CD4-positive, CD25-positive, alpha-beta regulatory T cell (primary cell): ENCODE data around the gene TCF7L2. TPM values are rescaled to one million over a fixed set of nuclear protein-coding genes. Genes with fewer than 3 reads are reported as not detected.
A peak's percentile ranks its signal among the peaks of the same experiment; 100 is the strongest.

ENCODE experiments used
- ATAC-seq, 2 donors: fragments of 150-1000 bp; cut with Tn5 transposase; one replicate each; pipeline ENCODE4 v1.10.0; 2021; ENCODE audit warnings: low read depth in 2 of 2, moderate number of reproducible peaks in 2 of 2, moderate library complexity in 1 of 2
- DNase-seq, 3 donors: peaks; one replicate each; pipeline versions ENCODE4 v3.0.0 to v3.0.0-alpha.2; 2012 to 2022; ENCODE audit warnings: mixed read lengths in 1 of 3
- H3K27ac ChIP-seq: one replicate; pipeline ENCODE4 v1.7.0; 2013; ENCODE audit warnings: mild to moderate bottlenecking, low read length; ENCODE audit not compliant: insufficient read depth, poor library complexity, severe bottlenecking
- H3K27me3 ChIP-seq: one replicate; pipeline ENCODE4 v1.7.0; 2013; ENCODE audit warnings: low read length; ENCODE audit not compliant: control insufficient read depth, insufficient read depth
- H3K36me3 ChIP-seq: one replicate; pipeline ENCODE4 v1.7.0; 2013; ENCODE audit warnings: mild to moderate bottlenecking, low read length, moderate library complexity; ENCODE audit not compliant: control insufficient read depth, insufficient read depth
- H3K4me1 ChIP-seq: 2 replicates; pipeline ENCODE4 v1.7.0; 2013; ENCODE audit warnings: mild to moderate bottlenecking, low read length; ENCODE audit not compliant: insufficient read depth, control insufficient read depth, poor library complexity, severe bottlenecking
- H3K4me3 ChIP-seq: one replicate; pipeline ENCODE4 v1.7.0; 2013; ENCODE audit warnings: low read depth, mild to moderate bottlenecking, low read length, moderate library complexity
- H3K9me3 ChIP-seq, 2 experiments: 1 replicate in 1 of 2; 2 replicates in 1 of 2; pipeline ENCODE4 v1.7.0; 2013; ENCODE audit warnings: low read length in 2 of 2, mild to moderate bottlenecking in 1 of 2, moderate library complexity in 1 of 2; ENCODE audit not compliant: control insufficient read depth in 2 of 2
- H3K27ac Mint-ChIP-seq, 3 donors: one replicate each; pipeline ENCODE4 v1.8.0; 2020 to 2022; ENCODE audit warnings: mild to moderate bottlenecking in 3 of 3, mixed read lengths in 3 of 3, moderate library complexity in 2 of 3
- H3K27me3 Mint-ChIP-seq: one replicate; pipeline ENCODE4 v1.8.0; 2022; ENCODE audit warnings: mild to moderate bottlenecking, mixed read lengths
- H3K36me3 Mint-ChIP-seq: one replicate; pipeline ENCODE4 v1.8.0; 2020; ENCODE audit warnings: mixed read lengths
- H3K4me1 Mint-ChIP-seq, 4 donors: one replicate each; pipeline ENCODE4 v1.8.0; 2020 to 2022; ENCODE audit warnings: mixed read lengths in 4 of 4, mild to moderate bottlenecking in 1 of 4
- H3K4me3 Mint-ChIP-seq, 4 donors: one replicate each; pipeline ENCODE4 v1.8.0; 2020 to 2022; ENCODE audit warnings: mild to moderate bottlenecking in 4 of 4, mixed read lengths in 4 of 4, moderate library complexity in 3 of 4
- H3K9me3 Mint-ChIP-seq, 7 donors: one replicate each; pipeline ENCODE4 v1.8.0; 2020 to 2022; ENCODE audit warnings: mixed read lengths in 7 of 7, mild to moderate bottlenecking in 3 of 7, moderate library complexity in 2 of 7
- polyA plus RNA-seq, 4 donors: library from polyadenylated mRNA; unstranded; fragments of 300-500 nt; fragmentation: Illumina TruSeq; gene quantifications; one replicate each; pipeline ENCODE4 v1.2.3, GENCODE V29; 2021
- total RNA-seq: library from RNA; stranded (reverse); gene quantifications from one replicate; pipeline ENCODE4 v1.2.3, GENCODE V29; 2022

TCF7L2 gene
- total and polyA plus RNA-seq, 5 donors from 2014 or later, result 0.38 to 1.8 (median 0.52) TPM; not detected in 1

- DNase-seq (no peak), ATAC-seq (no peak)
- H3K4me1 Mint-ChIP-seq, result peaks cover 0 to 21% (median 12%) of the 10 kb centered on the region in 4 donors
- Histone ChIP-seq H3K4me3 (no peak overlapping the region), H3K36me3 (no peaks in the 10 kb centered on the region), H3K9me3 (no peaks in the 10 kb centered on the region), H3K4me1 (no peaks in the 10 kb centered on the region), H3K27me3 (no peaks in the 10 kb centered on the region), H3K27ac (no peak overlapping the region)
- no peaks in the 10 kb centered on the region for H3K36me3 Mint-ChIP-seq
- H3K27me3 Mint-ChIP-seq, result no peaks in the 10 kb centered on the region
- H3K27ac Mint-ChIP-seq, result no peak overlapping the region
- no peaks in the 10 kb centered on the region for H3K9me3 Mint-ChIP-seq
- H3K4me3 Mint-ChIP-seq, result no peak overlapping the region
Measured at GRCh38 chr10:113047963-113048781, 98.1 kb downstream of the TCF7L2 start.

- H3K9me3 Mint-ChIP-seq, result no peaks in the 10 kb centered on the region
- peaks cover 0 to 21% (median 12%) of the 10 kb centered on the region in 4 donors for H3K4me1 Mint-ChIP-seq
- peak overlapping the region in 1 of 3 donors; percentile 23 for H3K27ac Mint-ChIP-seq
- H3K36me3 ChIP-seq, result no peaks in the 10 kb centered on the region
- H3K4me3 ChIP-seq, result no peak overlapping the region
- no peak overlapping the region for H3K4me3 Mint-ChIP-seq
- H3K27me3 ChIP-seq, result no peaks in the 10 kb centered on the region
- no peaks in the 10 kb centered on the region for H3K36me3 Mint-ChIP-seq
- no peaks in the 10 kb centered on the region for H3K4me1 ChIP-seq
- no peaks in the 10 kb centered on the region for H3K27me3 Mint-ChIP-seq
- no peaks in the 10 kb centered on the region for H3K9me3 ChIP-seq
- ATAC-seq (no peak), DNase-seq (no peak)
- no peak overlapping the region for H3K27ac ChIP-seq
Measured at GRCh38 chr10:113049881-113050280, 99.8 kb downstream of the TCF7L2 start.

GRCh38 chr10:113052076-113052830 lies 102.2 kb downstream of the TCF7L2 start:
- H3K27me3 Mint-ChIP-seq, result no peaks in the 10 kb centered on the region
- no peak overlapping the region for H3K4me3 ChIP-seq
- no peaks in the 10 kb centered on the region for H3K9me3 Mint-ChIP-seq
- H3K36me3 Mint-ChIP-seq, result no peaks in the 10 kb centered on the region
- no peak overlapping the region for H3K27ac ChIP-seq
- peaks cover 2% of the 10 kb centered on the region for H3K27me3 ChIP-seq
- H3K27ac Mint-ChIP-seq, result no peak overlapping the region
- peaks cover 0 to 21% (median 12%) of the 10 kb centered on the region in 4 donors for H3K4me1 Mint-ChIP-seq
- no peak for ATAC-seq
- H3K9me3 ChIP-seq, result no peaks in the 10 kb centered on the region
- H3K36me3 ChIP-seq, result no peaks in the 10 kb centered on the region
- DNase-seq, result no peak
- no peaks in the 10 kb centered on the region for H3K4me1 ChIP-seq
- H3K4me3 Mint-ChIP-seq, result no peak overlapping the region

GRCh38 chr10:113053091-113053490 lies 103.0 kb downstream of the TCF7L2 start:
- Histone ChIP-seq H3K27me3 (peaks cover 2% of the 10 kb centered on the region), H3K4me1 (no peaks in the 10 kb centered on the region), H3K27ac (no peak overlapping the region), H3K9me3 (no peaks in the 10 kb centered on the region), H3K36me3 (no peaks in the 10 kb centered on the region), H3K4me3 (no peak overlapping the region)
- H3K27me3 Mint-ChIP-seq, result no peaks in the 10 kb centered on the region
- H3K27ac Mint-ChIP-seq, result no peak overlapping the region
- H3K4me3 Mint-ChIP-seq, result no peak overlapping the region
- ATAC-seq (no peak), DNase-seq (no peak)
- H3K4me1 Mint-ChIP-seq, result peaks cover 0 to 21% (median 12%) of the 10 kb centered on the region in 4 donors
- H3K36me3 Mint-ChIP-seq, result no peaks in the 10 kb centered on the region
- no peaks in the 10 kb centered on the region for H3K9me3 Mint-ChIP-seq

- Histone ChIP-seq H3K27ac (no peak overlapping the region), H3K4me1 (no peaks in the 10 kb centered on the region), H3K4me3 (no peak overlapping the region), H3K9me3 (no peaks in the 10 kb centered on the region), H3K27me3 (peaks cover 2% of the 10 kb centered on the region), H3K36me3 (no peaks in the 10 kb centered on the region)
- Mint-ChIP-seq H3K36me3 (no peaks in the 10 kb centered on the region), H3K27ac (no peak overlapping the region), H3K4me3 (no peak overlapping the region), H3K9me3 (no peaks in the 10 kb centered on the region), H3K4me1 (peaks cover 0 to 21% (median 12%) of the 10 kb centered on the region in 4 donors), H3K27me3 (no peaks in the 10 kb centered on the region)
- DNase-seq (no peak), ATAC-seq (peak in 1 of 2 donors; percentile 28)
Measured at GRCh38 chr10:113053881-113054280, 103.8 kb downstream of the TCF7L2 start.

- Mint-ChIP-seq H3K4me1 (peaks cover 0 to 15% (median 8%) of the 10 kb centered on the region in 4 donors), H3K9me3 (no peaks in the 10 kb centered on the region), H3K27ac (no peak overlapping the region), H3K4me3 (no peak overlapping the region), H3K36me3 (no peaks in the 10 kb centered on the region), H3K27me3 (no peaks in the 10 kb centered on the region)
- Histone ChIP-seq H3K4me3 (no peak overlapping the region), H3K36me3 (no peaks in the 10 kb centered on the region), H3K9me3 (no peaks in the 10 kb centered on the region), H3K27me3 (peaks cover 2% of the 10 kb centered on the region), H3K27ac (no peak overlapping the region), H3K4me1 (no peaks in the 10 kb centered on the region)
- DNase-seq (no peak), ATAC-seq (no peak)
Measured at GRCh38 chr10:113055458-113055857, 105.4 kb downstream of the TCF7L2 start.

GRCh38 chr10:113056030-113056429 lies 106.0 kb downstream of the TCF7L2 start:
- Histone ChIP-seq H3K9me3 (no peaks in the 10 kb centered on the region), H3K27ac (no peak overlapping the region), H3K4me1 (no peaks in the 10 kb centered on the region), H3K27me3 (peaks cover 2% of the 10 kb centered on the region), H3K4me3 (no peak overlapping the region), H3K36me3 (no peaks in the 10 kb centered on the region)
- Mint-ChIP-seq H3K9me3 (no peaks in the 10 kb centered on the region), H3K4me3 (no peak overlapping the region), H3K4me1 (peaks cover 0 to 10% (median 4%) of the 10 kb centered on the region in 4 donors), H3K27me3 (no peaks in the 10 kb centered on the region), H3K36me3 (no peaks in the 10 kb centered on the region), H3K27ac (no peak overlapping the region)
- no peak for DNase-seq
- ATAC-seq, result no peak
